RCC 7860 (cell line): ENCODE data around the gene TUBGCP6.

Experiments used
- DNase-seq: peaks from one replicate; pipeline ENCODE4 v3.0.0-alpha.2; 2015; ENCODE audit warnings: low spot score
- FAIRE-seq: peaks from 2 replicates; lab custom pipeline; 2012; peaks lifted over from hg19 to GRCh38; lab: Jason Lieb, UNC

Gene TUBGCP6

DNA sequence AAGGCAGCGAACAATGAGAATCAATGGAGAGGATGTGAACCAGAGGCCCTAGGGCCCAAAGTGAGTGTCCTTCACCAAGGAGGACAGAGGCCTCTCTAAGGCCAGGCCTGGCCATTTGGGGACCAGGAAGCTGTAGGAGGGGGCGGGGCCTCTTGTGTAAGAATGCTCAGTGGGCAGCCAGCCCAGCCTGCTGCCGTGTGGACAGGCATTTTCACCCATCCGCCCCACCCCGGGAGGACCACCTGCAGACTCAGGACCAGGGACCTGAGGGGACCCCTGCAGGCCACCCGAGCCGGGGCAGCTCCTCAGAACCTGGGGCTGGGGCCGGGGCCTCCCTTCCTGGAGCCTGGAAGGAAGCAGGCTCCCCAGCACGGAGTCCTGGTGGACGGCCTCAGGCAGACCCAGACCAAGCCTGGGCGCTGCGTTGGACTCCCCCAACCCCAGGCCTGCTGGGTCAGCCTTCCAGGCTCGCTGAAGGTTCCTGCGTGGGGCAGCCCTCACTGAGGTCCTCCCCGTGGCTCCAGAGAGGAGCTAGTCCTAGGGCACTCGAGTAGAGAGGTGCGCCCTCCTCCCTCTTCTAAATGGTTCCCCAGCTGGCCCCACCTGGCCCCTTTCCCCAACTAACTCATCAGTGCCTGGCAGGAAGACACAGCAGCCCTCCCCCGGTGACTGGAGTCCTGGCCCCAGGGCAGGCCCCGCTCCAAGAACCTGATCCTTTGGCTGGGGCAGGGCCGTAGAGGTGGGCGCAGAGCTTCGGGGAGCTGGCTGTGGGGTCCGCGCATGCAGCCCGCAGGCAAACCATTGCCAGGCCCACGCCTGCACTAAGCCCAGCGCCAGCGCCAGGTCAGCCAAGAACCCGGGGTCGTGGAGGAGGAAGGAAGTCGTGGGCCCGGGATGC lies 60.6 kb downstream of the TUBGCP6 start:
- no peak for DNase-seq
- no peak for FAIRE-seq

DNA sequence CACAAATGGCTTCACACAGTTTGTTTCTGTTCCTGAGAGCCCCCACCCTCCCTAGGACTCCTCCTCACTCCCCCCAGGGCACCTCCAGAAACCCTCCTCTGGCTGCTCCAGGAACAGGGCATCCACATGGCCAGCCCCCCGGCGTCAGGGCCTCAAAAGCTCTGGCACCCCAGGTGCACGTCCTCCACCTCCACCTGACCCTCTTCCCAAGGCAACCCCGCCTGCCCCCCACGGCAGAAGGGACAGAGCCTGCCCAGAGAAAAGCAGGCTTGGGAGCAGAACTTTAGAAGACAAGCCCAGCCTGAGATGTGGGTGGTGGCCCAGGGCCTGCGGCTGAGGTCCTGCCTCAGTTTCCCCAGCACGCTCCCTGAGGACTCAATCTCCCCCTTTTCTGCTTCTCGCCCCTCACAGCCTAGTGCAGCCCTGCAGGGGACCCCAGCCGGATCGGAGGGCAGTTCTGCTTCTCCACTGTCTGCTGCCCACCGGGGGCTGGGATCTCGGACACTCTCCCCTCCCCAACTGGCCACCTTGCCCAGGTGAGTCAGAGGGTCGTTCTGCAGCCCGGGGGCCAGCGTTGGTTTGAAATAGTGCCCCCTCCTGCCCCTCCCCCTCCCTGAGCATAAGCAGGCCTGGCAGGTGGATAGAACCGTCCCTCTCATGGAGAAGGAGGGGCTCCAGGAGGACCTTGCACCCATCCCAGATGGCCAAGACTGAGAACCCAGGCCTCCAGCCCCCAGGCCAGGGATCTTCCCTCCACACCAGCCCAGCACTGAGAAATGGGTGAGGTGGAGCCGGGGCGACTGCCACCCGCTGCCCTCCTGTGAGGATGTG lies 61.5 kb downstream of the TUBGCP6 start:
- FAIRE-seq (no peak), DNase-seq (no peak)

DNA sequence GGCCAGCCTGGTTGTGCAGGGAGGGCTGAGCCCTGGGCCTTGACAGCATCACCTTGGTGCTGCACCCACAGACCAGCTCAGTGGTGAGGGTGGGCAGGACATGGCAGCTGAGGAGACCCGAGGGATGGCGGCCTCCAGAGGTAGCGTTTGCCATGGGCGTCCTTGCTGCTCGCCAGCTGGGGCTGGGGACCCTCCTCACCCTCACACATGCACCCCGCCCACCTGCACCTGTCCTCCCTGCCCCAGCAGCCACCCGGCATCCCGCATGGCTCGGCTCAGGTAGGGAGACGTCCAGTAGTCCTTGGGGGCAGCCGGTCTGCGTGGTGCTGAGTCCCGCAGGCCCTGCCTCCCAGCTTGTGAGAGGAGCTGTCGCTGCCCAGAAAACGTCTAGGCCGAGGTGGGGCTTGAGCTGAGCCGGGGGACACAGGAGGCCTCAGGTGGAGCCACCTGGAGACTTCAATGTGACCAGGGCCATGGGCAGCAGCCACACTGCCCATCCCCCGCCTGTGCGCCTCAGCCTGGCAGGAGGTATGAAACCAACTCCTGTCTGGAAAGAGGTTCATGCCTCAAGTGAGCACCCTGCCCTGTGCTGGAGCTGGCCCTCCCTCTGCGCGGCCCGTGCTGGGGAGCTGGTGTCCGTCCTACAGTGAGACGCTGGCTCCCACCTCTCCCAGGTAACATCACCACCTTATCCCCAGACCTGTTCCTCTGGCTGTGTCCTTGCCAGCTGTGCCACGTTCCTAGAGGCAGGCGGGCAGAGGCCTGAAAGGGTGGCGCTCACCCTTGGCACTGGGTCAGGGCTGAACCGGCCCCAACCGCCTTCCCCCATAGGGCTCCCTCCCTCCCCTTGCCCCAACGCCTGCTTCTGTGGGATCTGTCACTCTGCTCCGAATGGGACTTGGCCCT lies 62.4 kb downstream of the TUBGCP6 start:
- DNase-seq: no peak
- no peak for FAIRE-seq

DNA sequence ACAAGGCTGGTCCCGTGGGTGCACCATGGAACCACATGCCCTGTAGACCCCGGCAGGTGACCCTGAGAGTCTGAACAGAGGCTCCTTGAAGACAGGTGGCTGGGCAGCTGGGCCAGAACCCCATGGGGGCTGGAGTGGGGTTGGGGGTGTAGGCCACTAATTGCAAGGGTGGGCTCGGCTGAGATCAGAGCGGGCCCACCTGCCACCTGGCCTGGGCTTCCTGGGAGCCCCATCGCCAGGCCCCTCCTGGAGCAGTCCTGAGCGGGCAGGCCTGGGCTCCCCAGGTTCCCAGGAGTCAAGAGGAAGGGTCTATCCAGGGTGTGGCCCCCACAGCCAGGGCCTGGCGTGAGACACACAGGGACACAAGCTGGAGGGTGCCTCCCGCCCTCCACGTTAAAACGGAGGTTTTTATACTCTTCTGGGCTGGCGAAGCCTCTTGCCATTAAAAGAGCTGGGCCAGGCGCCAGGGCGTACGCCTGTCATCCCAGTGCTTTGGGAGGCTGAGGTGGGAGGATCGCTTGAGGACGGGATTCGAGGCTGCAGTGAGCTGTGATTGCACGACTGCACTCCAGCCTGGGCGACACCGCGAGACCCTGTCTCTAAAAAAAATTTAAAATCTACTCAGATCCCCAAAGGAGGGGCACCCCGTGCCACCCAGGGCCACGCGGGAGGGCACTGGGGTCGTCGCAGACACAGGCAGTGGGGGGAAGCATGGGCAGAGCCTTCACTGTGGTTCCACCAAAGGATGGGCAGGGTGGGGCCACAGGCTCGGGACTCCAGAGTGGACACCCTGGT lies 63.9 kb downstream of the TUBGCP6 start:
- FAIRE-seq (no peak), DNase-seq (no peak)

DNA sequence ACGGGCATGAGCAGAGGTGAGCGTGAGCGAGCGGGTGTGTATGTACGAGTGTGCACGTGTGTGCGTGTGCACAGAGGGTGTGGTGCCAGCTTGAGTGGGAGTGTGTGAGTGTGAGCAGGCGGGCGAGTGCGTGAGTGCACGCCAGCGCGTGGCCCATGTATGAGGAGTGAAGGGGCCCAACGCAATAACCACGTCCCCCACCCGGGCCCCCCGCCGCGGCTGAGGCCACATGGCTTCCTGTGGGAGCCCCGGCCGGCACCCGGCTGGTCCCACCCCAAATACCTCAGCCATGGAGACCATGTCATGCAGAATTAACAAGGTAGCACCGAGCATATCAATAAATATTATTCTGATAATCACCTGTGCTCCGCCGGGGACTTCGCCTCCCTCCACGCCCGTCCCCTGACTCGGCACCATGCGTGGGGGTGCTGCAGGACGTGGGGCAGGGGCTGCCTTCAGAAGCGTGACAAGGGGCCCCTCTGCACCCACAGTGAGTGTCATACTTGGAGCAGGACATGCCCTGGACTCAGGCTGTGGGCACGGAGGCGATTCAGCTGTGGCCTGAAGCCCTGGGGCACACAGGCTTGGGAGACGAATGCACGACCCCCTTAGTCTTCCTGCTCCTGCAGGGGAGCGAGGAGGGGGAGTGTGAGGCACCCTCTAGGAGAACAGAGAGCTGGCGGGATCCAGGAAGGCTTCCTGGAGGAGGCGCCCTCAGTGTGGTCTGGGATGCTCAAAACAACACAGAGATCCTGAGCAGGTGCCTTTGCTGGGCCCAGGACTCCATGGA lies 64.7 kb downstream of the TUBGCP6 start:
- FAIRE-seq (no peak), DNase-seq (no peak)

DNA sequence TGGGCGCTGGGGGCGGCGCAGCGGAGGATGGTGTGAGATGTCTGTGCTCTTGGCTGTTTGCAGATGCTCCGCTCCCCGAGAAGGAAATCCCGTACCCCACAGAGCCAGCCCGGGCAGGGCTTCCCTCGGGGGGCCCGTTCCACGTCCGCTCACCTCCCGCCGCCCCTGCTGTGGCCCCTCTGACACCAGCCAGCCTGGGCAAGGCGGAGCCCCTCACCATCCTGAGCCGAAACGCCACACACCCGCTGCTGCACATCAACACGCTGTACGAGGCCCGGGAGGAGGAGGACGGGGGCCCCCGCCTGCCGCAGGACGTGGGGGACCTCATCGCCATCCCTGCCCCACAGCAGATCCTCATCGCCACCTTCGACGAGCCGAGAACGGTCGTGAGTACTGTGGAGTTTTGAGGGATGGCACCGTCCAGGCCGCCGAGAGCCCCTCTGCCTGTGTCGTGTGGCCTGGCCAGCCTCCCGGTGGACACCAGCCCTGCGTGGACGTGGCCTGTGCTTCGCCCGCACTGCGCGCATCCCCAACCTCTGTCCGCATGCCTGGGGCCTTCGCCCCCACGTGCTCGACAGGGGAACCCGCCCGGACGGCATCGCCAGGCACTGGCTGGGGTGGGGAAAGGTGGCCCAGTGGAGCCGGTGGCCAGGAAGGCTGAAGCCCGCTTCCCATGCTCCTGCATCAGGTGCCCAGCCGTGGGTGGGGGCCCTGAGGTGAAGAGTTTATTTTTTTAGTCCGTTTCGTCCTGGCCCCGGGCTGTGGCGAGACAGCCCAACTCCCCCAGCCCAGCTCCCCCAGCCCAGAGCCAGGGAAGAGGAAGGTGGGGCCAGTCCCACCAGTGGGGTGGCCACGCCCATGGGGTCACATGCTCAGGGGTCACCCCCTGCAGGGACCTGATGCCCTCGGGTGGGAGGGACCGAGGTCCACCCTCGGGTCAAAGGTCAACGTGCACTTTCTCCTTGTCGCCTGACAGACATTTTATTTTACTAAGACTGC lies 65.7 kb downstream of the TUBGCP6 start:
- no peak for FAIRE-seq
- no peak for DNase-seq

DNA sequence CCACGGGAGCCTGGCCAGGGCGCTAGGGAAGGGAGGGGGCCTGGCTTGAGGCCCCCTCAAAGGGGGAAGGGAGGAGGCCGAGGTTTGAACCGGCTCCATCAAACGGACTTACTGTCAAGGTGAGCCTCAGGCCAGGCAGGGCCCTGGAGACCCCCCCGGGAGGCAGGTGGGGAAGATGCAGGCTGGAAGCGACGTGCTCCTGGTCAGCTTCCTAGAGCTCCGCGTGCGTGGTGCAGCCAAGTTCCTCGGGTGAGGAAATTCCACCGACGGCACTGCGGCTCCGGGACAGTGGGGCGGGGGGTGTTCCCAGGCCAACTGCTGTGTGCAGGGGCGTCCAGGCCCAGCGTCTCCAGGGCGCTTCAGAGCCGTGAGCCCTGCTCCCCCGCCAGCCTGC lies 66.4 kb downstream of the TUBGCP6 start:
- no peak for FAIRE-seq
- no peak for DNase-seq

- FAIRE-seq: no peak
Observed at GRCh38 chr22:50177537-50178470, 67.0 kb downstream of the TUBGCP6 start.

GRCh38 chr22:50176850-50177536 lies 67.8 kb downstream of the TUBGCP6 start:
- FAIRE-seq (no peak), DNase-seq (no peak)

More at GRCh38 chr22:50177537-50178470, 67.0 kb downstream of the TUBGCP6 start:
- DNase-seq: no peak

- DNase-seq (no peak), FAIRE-seq (no peak)
Observed at GRCh38 chr22:50175921-50176849, 68.6 kb downstream of the TUBGCP6 start.

GRCh38 chr22:50175191-50175461 lies 69.7 kb downstream of the TUBGCP6 start:
- no peak for FAIRE-seq
- no peak for DNase-seq

- no peak for FAIRE-seq
Observed at GRCh38 chr22:50174382-50175190, 70.2 kb downstream of the TUBGCP6 start.

DNA sequence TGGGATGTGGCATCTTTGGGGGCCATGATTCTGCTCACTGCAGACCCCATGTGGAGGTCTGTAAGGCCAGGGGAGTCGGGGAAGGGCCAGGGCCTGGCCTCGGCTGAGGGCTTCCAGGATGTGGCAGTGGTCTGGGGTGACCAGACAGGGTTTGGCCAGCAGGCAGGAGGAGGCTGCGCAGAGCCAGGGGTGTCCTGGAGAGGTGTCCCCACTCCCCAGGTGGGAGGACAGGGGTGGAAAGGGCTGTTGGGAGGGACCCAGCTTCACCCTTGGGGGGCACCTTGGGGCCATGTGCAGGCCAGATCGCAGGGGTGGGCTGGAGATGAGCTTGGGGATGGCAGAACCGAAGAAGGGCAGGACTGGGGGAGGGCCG lies 70.9 kb downstream of the TUBGCP6 start:
- FAIRE-seq (no peak), DNase-seq (no peak)

More at GRCh38 chr22:50174382-50175190, 70.2 kb downstream of the TUBGCP6 start:
- DNase-seq: no peak

- FAIRE-seq (no peak), DNase-seq (no peak)
Observed at GRCh38 chr22:50173311-50173982, 71.4 kb downstream of the TUBGCP6 start.
